Eye (tissue), 1 donor: ENCODE data around the gene CTU2.

Experiments
- DNase-seq: peaks from one replicate; pipeline ENCODE4 v3.0.0-alpha.2; 2015

The CTU2 gene

DNA sequence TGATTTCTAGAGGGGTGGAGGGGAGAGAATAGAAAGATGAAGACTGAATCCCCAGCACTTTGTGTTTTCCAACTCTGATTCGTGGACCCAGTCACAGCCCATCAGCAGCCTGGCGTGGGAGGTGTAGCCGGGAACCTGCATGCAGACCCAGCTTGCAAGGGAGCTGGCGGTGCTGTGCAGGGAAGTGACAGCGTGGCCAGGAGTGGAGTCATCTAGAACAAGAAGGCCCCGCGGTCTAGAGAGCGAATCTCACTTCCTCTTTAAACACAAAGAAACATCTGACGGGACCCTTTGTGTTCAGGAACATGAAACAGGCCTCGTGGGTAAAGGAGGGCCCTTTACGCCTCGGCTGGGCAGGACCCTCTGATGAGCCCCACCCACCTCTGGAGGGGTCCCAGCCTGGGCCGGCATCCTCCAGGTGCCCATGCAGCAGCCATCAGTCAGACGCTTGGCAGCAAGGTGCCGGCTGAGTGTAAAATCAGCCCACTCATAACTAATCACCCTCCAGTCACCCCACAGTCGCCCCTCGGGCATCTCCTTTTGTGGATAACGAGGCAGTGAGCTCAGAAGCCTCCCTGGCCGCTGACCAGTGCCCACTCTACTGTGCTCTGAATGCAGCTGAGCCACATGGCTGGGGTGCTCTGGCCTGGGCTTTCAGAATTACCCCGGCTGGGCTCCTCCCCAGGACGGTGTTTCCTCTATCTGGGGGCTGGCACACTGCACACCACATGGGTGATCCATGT is 24.4 kb upstream of the CTU2 start:
- DNase-seq, result peak; percentile 27

DNA sequence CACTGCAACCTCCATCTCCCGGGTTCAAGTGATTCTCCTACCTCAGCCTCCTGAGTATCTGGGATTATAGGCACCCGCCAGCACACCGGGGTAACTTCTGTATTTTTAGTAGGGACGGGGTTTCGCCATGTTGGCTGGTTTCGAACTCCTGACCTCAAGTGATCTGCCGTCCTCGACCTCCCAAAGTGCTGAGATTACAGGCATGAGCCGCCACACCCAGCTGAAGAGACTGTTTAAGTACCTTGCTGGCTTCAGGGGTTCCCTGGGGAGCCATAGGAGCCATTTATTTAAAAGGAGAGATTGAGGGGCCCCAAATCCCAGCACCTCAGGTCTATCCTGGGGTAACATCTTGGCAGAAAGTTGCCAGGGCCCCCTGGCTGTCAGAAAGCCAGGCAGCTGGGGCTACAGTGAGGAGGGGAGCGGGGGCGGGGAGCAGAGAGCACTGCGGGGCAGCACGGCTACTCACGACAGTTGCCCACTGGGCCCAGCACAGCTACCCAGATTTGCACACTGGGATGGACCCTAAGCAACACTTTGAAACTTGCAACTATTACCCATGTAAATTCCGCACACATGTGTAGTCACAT is 21.6 kb upstream of the CTU2 start:
- DNase-seq, result no peak

GRCh38 chr16:88685156-88686061 is 20.9 kb upstream of the CTU2 start:
- DNase-seq, result peak; percentile 32

DNA sequence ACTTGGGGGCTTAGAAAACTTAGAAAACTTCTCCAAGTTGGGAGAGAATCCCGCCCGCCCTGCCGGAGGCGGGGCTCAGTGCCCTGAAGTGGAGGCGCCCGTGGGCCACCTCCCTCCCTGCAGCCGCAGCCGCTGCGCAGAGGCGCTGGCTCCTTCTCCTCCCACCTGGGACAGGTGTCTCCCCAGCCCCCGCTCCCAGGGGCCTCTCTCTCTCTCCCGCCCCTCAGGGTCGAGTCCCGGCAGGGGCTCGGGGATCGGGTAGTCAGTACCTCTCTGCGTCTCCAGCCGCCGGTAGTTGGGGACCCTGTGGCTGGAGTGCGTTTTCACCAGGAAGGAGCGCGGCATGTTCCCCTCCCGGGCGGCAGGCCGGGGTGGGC is 20.3 kb upstream of the CTU2 start:
- DNase-seq, result no peak

- DNase-seq, result peak; percentile 88
Measured at GRCh38 chr16:88686439-88687253, 19.7 kb upstream of the CTU2 start, which contains the start of gene SNAI3. SNAI3 (minus strand) TSS chr16:88686507; CDS start chr16:88686406, 101 bp downstream.

DNA sequence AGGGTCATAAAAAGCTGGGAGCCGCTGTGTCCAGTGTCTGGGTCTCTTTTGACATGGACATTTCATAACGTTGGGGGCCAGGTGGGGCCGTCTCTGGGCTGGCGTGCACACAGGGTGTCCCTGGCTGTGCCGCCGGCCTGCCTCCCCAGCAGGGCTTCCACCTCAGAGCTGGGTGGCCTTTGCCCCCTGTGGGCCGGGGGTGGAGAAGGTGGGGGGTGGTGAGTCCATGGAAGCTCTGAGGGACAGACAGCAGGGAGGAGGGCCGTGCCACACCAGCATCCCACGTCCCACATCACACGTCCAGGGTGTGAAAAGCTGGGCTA is 19.1 kb upstream of the CTU2 start:
- no peak for DNase-seq

- DNase-seq, result no peak
Measured at GRCh38 chr16:88687676-88688012, 18.7 kb upstream of the CTU2 start.

GRCh38 chr16:88688013-88688778 is 18.1 kb upstream of the CTU2 start:
- peak; percentile 23 for DNase-seq

DNA sequence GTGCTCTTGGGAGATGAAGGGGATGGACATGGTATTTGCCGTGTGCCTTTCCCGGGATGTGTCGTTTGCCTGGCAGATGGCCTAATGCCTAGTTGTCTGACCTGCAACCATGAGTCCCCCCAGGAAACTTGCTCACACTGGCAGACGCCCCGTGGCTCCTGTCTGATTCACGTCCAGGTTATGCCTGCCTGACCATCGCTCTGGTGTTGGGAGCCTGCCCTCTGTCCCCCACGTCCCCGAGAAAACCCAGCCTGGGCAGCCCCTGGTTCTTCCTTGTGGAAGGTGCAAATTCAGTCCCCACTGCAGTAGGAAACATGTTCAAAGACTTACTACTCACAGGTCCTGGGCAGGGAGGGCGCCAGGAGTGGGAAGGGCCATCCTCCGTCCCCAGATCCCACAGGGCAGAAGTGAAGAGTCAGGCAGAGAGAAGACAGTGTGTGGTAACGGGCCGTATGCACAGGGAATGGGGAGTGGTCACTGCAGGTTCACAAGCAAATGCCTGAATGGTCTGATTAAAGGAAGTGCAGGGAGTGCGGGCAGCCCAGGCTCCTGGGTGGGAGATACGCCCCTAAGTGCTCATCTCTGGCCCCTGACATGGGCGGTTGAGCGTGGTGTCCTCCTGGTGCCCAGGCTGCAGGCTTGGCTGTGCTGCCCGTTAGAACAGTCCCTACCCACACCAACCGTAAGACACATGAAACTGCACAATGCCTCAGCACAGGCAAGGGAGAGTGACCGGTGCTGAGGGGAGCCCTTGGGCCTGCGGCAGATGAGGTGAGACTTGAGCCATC is 15.8 kb upstream of the CTU2 start:
- DNase-seq, result no peak

DNA sequence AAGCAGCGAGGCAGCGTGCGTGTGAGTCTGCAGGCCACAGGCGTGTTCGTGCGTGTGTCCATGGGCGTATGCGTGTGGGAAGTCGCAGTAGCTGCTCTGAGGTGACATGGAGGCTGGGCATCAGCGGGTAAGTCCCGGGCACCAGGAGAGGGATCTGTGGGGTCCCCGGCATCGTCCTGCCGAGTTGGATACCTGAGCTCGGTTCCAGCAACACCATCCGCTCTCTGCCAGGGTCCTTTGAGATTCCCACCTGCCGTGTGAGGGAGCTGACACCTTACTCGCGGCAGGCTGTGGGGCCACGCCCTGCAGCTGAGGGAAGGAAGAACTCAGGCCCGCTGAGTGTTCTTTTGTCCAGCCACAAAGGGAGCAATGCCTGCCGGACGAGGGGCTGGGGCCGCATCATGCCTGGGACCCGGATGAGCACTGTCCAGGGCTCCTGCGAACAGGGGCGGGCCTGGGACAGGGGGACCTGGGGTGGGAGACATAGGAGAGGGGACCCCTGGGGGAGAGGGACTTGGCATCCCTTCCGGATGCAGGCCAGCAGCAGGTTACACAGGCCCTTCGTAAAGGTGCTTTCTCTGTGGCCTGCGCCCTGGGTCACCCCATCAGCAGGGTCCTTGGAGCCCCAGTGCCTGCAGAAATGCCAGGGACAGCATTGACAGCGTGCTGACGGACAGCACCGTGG is 15.0 kb upstream of the CTU2 start:
- no peak for DNase-seq

GRCh38 chr16:88691924-88692560 is 14.3 kb upstream of the CTU2 start:
- DNase-seq, result no peak

DNA sequence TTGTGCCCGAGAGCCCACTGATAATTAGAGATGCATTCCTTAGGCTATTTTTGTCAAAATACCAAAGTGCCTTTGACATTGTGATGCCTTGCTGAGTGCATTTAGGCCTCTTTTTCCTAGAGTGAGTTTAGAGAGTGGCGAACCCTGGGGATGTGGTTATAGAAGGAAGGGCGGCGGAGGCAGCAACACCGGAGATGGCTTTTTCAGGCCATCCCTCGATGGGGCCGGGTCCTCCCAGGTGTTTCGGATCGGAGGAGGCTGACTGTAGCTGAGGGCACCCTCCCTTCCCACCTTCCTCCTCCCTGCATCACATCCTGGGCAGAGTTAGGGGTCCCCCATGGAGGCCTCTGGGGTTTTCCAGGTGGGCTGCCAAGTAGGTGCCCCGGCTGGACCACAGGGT is 13.4 kb upstream of the CTU2 start:
- no peak for DNase-seq

- no peak for DNase-seq
Measured at GRCh38 chr16:88693420-88694177, 12.7 kb upstream of the CTU2 start.

GRCh38 chr16:88694221-88695087 is 11.8 kb upstream of the CTU2 start:
- no peak for DNase-seq

DNA sequence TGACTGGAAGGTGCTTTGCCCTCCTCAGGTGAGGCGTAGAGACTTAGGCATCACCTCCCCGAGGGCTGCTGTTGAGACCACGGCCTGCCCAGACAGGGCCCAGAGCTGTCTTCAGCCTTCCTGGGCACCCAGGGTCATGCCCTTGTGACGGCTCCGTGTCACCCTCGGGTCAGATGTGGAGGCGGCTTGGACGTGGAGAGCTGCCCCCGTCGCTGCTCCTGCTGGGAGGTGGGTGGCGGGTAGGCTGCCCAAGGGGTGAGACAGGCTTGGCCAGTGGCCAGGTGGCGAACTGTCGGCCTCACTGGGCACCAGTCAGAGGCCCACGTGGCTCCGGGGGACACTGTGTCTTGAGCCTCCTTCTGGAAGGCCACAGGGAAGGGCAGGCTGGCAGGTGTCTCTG is 11.1 kb upstream of the CTU2 start:
- no peak for DNase-seq

- no peak for DNase-seq
Measured at GRCh38 chr16:88695753-88696152, 10.6 kb upstream of the CTU2 start.

- DNase-seq, result no peak
Measured at GRCh38 chr16:88696441-88696840, 9.9 kb upstream of the CTU2 start.

DNA sequence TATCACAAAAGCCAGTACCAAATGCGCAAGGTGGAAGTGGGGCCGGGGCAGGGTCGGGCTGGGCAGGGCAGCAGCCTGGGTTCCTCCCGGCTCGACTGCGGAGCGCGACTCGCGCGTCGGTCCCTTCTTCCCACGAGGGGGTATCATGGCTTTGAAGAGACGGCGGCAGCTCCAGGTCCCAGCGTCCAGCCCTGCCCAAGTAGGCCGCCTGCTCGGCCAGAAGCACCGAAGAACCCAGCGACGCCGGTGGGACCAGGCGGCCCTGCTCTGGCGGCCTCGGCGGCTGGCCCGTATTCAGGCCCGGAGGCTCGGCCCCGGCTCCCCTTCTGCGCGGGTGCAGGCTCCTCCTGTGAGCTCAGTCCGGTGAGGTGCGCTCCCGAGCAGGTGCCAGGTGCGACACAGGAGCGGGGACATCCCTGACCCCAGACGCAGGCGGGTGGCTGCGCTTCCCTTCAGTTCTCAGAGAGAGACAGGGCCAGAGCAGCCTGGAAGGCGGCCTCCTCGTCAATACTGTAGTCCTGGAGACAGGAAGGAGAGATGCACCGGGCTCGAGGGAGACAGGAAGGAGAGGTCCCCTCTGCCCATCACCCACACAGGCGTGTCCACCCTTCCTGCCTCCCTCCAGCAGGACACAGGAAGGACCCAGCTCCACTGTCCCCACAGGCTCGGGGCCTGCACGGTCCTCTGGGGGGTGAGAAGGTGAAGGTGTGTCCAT is 9.0 kb upstream of the CTU2 start:
- no peak for DNase-seq
